Stimulated activated CD4-positive, alpha-beta T cell treated with anti-CD3 and anti-CD28 coated beads, Interleukin-2, amount 100 ng/mL, for 48 hours (primary cell): ENCODE data around the gene NME3.

Experiments
- DNase-seq, 2 donors: peaks; one replicate each; pipeline ENCODE4 v3.0.0-alpha.2; 2020

NME3 gene

DNA sequence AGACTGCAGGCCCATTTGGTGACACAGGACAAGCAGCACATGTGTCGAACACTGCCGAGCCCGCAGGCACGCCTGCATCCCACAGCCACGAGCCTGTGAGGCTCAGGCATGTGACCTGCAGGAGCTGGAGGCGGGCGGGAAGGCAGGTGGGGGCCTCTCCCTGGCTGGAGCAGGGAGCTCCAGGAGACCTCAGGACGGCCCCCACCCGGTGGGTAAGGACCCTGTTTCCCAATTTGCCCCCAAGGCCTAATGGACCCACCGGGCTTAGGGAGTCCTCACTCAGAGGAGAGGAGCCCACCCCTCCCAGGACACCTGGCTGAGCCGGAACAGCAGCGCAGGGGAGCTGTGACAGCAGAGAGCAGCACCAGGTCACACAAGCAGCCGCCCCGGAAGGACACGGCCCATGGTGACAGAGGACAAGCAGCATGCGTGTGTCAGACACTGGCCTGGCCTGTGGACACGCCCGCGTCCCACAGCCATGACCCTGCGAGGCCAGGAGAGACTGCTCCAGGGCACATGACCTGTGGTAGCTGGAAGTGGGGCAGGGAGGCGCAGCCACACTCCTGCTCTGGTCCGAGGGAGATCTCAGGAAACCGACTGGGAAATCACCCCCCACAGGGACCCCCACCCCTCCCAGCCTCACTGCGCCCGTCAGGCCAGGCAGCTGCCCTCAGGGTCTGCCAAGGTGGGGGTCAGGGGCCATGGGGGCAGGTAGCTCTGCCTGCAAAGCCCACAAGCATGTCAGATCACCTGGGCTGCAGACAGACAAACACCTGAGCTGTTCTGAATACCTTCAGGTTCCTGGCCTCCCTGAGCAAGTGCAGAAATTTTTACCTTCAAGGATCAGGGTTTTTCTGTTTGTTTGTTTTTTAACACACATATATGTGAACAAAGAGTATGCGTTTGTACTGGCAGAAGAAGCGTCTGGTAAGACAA lies 8.7 kb upstream of the NME3 start:
- no peak for DNase-seq

DNA sequence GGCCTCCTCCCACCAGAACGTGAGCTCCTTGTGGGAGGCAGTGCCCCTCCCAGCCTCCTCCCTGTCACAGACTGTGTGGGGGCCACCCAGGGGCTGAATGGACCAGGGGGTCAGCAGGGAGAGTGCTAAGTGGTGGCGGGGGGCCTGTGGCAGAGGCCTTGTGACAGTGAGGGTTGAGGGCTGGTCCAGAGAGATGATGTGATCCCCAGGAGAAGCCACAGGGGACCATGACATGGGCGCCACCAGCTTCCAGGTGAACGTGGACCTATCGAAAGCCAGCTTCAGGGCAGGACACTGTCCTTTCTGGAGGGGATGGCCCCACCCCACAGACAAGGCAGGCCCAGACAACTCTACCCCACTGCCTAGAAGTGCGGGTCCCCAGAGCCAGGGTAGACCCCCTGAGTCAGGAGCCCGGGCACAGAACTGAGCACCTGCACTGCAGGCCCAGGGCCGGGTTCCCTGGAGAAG lies 7.9 kb upstream of the NME3 start:
- DNase-seq = no peak

GRCh38 chr16:1778200-1779179 lies 7.1 kb upstream of the NME3 start:
- DNase-seq = no peak

GRCh38 chr16:1777375-1778199 lies 6.2 kb upstream of the NME3 start:
- no peak for DNase-seq

DNA sequence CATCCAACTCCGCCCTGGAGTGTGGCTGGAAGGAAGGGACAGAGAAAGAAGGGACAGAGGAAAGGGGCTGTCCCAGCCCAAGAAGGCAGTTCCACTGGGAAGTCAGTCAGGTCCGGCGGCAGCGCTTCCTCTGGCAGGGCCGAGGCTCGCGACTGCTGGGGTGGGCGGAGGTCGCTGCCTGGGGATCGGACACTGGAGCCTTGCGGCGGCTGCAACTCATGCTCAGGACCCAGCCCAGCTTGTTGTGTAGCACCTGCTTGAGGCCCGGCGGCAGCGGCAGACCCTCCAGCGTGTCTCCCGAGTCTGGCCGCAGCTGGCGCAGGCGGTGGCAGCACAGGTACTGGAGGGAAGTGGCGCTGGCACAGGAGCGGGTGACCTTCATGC lies 5.6 kb upstream of the NME3 start:
- no peak for DNase-seq

GRCh38 chr16:1776672-1776955 lies 5.3 kb upstream of the NME3 start:
- no peak for DNase-seq

- no peak for DNase-seq
Measured at GRCh38 chr16:1775846-1776671, 4.7 kb upstream of the NME3 start.

DNA sequence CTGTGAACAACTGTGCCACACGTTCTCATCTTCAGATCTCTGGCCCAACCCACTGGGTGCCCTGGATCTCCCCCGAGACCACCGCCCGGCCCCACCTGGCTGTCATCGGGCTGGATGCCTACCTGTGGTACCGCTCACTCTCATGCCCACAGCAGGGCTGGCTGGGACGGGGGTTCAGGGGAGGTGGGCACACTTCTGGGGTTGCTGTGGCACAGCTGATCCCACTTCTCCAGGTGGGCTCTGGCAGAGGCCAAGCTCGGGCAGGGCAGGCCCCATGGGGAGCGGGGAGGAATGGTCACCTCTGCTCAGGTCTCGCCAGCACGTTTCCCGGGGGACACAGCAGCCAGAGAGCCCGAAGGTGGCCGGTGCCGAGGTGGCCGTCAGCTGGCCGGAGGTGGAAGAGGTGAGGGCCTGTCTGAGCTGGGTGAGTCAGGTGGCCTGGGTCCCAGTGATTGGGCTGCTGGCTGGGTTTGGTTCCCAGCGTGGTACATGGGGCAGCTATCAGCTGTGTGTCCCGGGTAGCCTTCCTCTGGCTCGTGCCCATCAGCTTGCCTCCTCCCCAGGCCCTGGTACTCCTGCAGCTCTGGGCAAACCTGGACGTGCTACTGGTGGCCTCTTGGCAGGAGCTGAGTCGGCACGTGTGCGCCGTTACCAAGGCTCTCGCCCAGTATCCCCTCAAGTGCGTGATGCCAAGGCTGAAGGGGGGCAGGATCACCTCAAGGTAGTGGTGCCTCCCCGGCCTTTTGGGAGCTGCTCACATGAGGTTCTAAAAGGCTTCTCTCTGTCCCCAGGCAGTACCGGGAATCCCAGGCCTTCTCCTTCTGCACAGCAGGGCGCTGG lies 3.9 kb upstream of the NME3 start:
- no peak for DNase-seq

- no peak for DNase-seq
Measured at GRCh38 chr16:1774448-1774780, 3.1 kb upstream of the NME3 start.

DNA sequence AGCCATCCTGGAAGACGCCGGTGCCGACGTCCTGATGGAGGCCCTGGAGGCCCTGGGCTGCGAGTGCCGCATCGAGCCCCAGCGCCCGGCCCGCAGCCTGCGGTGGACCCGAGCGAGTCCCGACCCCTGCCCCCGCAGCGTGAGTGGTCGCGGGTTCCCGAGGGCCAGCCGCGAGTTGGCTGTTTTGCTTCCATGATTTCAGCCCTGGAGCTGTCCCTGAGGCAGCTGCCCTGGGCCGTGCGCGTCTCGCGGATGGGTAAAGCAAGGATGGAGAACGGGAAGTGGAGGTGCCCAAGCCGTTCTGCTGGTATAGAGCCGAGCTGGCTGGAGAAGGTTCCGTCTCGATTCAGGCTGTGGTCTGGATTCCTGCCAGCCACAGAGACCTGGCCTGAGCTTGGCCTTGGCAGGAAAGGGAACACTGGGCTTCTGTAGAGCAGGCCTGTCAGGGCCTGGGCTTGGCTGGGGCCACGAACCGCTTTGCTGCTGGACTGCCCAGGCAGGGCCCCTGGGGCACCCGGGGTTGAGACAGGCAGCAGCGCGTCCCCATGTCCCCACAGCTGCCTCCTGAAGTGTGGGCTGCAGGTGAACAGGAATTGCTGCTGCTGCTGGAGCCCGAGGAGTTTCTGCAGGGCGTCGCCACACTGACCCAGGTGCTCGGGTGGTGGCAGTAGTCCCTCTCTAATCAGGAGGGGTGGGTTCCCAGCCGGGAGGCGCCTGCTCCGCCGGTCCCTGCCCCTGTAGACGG lies 2.5 kb upstream of the NME3 start:
- DNase-seq = no peak

GRCh38 chr16:1772908-1773702 lies 1.8 kb upstream of the NME3 start, which contains the start of gene MRPS34:
Gene MRPS34 (minus strand): TSS chr16:1773134. CDS start chr16:1773119, 15 bp downstream.
- peak; percentile 78 to 80 for DNase-seq

DNA sequence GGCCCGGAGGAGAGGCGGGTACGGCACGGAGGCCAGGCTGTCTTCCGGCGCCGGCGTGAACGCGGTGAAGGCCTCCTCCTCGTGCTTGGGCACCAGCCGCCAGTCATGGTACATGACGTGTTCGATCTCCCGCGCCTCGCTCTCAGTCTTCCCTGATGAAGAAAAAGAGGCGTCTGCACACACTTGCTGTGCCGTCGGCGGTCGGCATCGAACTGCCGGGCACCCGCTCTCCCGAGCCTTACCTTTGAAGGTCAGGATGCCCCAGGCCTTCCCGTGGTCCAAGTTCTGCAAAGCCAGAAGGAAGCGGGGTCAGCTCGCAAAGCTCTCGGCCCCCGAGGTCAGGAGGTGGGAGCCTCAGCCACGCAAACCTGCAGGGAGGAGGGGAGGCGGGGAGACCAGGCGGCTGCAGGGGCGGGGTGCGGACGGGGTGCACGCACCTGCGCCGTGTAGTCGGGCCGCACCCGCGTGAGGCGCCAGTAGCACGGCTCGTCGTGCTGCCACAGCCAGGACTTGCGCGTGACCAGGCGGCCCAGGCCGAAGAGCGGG lies 1.1 kb upstream of the NME3 start, which contains the start of gene EME2:
Gene EME2, plus strand, starts transcription at position 449 of the 546 bp plus-strand sequence. CDS start 418 bp downstream, outside the sequence.
- peak; percentile 40 to 50 for DNase-seq

GRCh38 chr16:1771864-1772361 lies 570 bp upstream of the NME3 start:
- no peak for DNase-seq

DNA sequence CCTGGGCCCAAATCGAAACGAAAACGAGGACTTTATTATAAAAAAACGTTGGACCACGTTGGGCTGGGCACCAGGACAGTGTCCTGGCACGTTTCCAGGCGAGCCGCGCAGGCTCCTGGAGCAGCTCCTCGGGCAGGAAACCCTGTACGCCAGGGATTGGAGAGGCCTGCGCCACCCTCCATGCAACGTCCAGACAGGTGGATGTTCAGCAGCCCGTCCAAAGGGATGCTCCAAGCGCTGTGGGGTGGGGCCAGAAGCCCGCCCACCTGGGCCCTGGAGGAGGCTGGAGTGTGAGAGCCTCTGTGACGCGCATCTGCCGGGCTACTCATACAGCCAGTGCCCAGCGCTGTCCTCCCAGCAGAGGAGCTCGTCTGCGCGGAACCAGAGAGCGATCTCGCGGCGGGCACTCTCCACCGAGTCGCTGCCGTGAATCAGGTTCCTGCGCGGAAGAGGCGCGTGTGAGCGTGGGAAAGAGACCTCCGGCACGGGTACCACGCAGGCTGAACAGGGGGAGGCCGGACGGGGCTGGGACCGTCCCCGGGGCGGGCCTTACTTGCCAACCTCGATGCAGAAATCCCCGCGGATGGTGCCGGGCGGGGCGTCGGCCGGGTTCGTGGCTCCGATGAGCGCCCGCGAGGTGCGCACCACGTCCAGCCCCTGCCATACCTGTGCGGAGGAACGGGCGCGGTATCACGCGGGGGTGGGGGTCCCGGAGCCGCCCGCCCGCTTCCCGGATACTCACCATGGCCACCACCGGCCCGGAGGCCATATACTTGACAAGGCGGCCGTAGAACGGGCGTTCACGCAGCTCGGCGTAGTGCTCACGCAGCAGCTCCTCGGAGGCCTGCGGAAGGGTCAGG lies 785 bp downstream of the NME3 start:
- peak; percentile 33 to 47 for DNase-seq

DNA sequence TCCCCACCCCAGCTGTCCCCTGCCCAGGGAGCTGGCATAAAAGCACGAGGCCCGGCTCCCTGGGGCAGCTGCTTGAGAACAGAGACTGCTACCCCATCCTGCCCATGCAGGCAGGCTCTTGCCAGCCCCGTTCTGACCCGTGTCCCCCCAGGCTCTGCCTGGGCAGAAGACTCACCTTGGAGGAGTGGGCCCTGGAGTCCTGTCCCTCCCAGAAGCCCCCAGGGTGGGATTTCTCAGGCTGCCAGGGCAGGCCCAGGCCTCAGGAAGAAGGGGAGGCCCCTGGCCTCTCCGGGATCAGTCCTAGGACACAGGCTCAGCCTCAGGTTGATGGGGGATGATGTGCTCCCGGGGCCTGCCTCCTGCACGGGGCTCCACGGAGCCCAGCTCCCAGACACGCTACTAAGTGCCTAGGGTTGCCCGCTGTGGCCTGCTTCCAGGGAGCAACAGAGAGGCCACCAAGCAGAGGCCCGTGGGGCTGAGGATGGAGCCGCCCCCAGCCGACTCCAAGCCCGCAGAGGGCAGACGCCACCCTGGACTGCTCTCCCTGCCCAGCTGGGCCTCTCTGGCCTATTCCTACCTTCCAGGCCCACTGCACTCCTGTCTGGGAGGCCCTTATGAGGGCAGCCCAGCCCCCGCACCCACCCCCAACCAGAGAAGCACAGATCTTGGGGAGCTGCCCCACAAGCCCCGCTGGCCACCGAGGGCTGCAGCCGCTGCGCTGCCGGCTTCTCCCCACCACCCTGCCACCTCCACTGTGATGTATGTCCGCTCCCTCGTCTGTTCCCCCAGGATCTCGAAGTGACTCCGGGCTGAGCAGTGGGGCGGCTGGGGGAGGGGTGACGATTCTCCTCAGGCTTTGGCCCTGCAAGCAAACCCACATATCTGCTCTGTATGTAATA lies 1.7 kb downstream of the NME3 start:
- DNase-seq = no peak

GRCh38 chr16:1768767-1769401 lies 2.5 kb downstream of the NME3 start:
- no peak for DNase-seq
